Measurements from ENCODE around the gene ITPK1.

The ITPK1 gene

DNA sequence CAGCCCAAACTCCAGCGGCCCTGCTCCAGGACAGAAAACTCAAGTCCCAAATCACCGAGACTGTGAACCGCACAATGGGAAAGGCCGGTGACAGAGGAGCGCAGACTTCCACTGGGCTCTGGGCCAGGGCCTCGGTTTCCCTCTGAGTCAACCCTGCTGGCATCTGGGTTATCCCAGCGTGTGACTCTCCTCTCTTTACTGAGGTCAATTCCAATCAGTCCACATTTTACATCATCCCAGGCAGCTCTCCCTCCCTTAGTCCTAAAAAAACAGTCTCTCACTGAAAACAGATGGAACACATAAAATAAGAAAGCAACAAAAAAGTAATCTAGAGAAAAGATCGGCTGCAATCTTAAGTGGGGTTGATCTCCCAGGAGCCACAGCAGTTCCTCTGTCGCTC, 36.9 kb downstream of the ITPK1 start:
- no peak overlapping the region for H3K27ac ChIP-seq (ENCODE audit: extremely low read depth, low read depth, low read length)
- no peaks in the 10 kb centered on the region for H3K9me3 ChIP-seq (ENCODE audit: control insufficient read depth, insufficient read depth, low read depth, low read length)
- CTCF ChIA-PET = interaction anchor here (1.4 kb wide), 1 partner anchor 35 kb away, joined by 8 read pairs; no protein-coding TSS in a partner anchor
- H3K36me3 ChIP-seq (ENCODE audit: control insufficient read depth in 2 of 2, insufficient read depth in 1 of 2, low read length in 2 of 2) = no peaks in the 10 kb centered on the region
- POLR2A ChIA-PET = no interaction called here
- no peaks in the 10 kb centered on the region for H3K4me1 ChIP-seq (ENCODE audit: control insufficient read depth, insufficient read depth, low read length)
- no peak overlapping the region for H3K4me3 ChIP-seq (ENCODE audit: low read depth, low read length)
- TF ChIP-seq KLF16 (tag by site-specific recombination; IDR thresholded peaks at IDR 0.05) (no peak), ZNF529 (tag by site-specific recombination; IDR thresholded peaks at IDR 0.05; ENCODE audit: insufficient replicate concordance) (no peak), ZNF596 (tag by site-specific recombination; IDR thresholded peaks at IDR 0.05) (no peak), WT1 (tag by site-specific recombination; IDR thresholded peaks at IDR 0.05) (no peak), ZNF302 (tag by site-specific recombination; IDR thresholded peaks at IDR 0.05; ENCODE audit: low read depth) (no peak), ZNF292 (tag by site-specific recombination; IDR thresholded peaks at IDR 0.05; ENCODE audit: borderline replicate concordance, low read depth) (no peak), SALL2 (tag by site-specific recombination; IDR thresholded peaks at IDR 0.05; ENCODE audit: borderline replicate concordance) (no peak), ZSCAN30 (tag by site-specific recombination; IDR thresholded peaks at IDR 0.05) (no peak), ZNF211 (tag by site-specific recombination; IDR thresholded peaks at IDR 0.05; ENCODE audit: low read depth) (no peak), ZNF623 (tag by site-specific recombination; IDR thresholded peaks at IDR 0.05) (no peak)
- TF ChIP-seq, protein P1, sequence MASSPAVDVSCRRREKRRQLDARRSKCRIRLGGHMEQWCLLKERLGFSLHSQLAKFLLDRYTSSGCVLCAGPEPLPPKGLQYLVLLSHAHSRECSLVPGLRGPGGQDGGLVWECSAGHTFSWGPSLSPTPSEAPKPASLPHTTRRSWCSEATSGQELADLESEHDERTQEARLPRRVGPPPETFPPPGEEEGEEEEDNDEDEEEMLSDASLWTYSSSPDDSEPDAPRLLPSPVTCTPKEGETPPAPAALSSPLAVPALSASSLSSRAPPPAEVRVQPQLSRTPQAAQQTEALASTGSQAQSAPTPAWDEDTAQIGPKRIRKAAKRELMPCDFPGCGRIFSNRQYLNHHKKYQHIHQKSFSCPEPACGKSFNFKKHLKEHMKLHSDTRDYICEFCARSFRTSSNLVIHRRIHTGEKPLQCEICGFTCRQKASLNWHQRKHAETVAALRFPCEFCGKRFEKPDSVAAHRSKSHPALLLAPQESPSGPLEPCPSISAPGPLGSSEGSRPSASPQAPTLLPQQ (tag by site-specific recombination; IDR thresholded peaks at IDR 0.05) = no peak

DNA sequence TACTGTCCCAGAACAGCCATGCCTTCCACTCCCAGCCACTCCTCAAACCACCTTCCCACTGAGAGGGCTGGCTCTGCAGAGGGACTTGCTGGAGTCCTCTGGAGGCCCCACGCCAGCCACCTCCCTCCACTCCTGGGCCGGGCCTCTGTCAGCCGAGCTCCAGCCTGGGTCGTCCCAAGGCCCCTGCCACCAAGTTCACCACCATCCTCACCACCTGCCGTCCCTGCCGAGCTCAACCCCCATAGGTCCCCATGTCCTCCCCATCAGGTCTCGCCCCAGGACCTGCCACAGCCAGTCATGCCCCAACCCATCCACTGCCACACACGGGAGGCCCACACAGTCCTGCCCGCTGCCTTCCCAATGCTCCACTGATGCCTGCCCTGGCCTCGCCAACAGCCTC, 39.0 kb downstream of the ITPK1 start:
- TF ChIP-seq ZNF785 (tag by site-specific recombination; IDR thresholded peaks at IDR 0.05) (no peak), GLIS2 (tag by site-specific recombination; IDR thresholded peaks at IDR 0.05) (peak; percentile 60; the same call in 1 of the 2 replicates)
- ChIA-PET CTCF (no interaction called here), POLR2A (no interaction called here)
- no peaks in the 10 kb centered on the region for H3K4me1 ChIP-seq (ENCODE audit: control insufficient read depth, insufficient read depth, low read length)
- H3K36me3 ChIP-seq (ENCODE audit: control insufficient read depth in 2 of 2, insufficient read depth in 1 of 2, low read length in 2 of 2) = no peaks in the 10 kb centered on the region
- no peak overlapping the region for H3K27ac ChIP-seq (ENCODE audit: extremely low read depth, low read depth, low read length)
- H3K9me3 ChIP-seq (ENCODE audit: control insufficient read depth, insufficient read depth, low read depth, low read length) = no peaks in the 10 kb centered on the region
- no peak overlapping the region for H3K4me3 ChIP-seq (ENCODE audit: low read depth, low read length)

DNA sequence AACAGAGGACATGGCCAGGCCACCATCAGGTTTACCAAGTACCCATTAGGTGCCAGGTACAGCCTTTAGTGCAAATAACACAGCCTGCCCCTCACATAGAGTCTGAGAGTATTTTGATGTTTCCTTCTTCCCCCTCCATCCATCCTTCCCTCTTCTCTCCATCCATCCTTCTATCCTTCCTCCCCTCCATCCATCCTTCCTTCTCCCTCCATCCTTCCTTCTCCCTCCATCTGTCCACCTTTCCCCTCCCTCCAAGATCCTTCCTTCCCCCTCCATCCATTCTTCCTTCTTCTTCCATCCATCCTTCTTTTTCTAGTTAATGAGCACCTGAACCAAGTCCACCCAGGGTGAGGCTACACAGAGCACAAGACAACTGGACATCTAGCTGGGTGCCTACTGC, 39.8 kb downstream of the ITPK1 start:
- no peaks in the 10 kb centered on the region for H3K9me3 ChIP-seq (ENCODE audit: control insufficient read depth, insufficient read depth, low read depth, low read length)
- POLR2A ChIA-PET = no interaction called here
- CTCF ChIA-PET = no interaction called here
- H3K36me3 ChIP-seq (ENCODE audit: control insufficient read depth in 2 of 2, insufficient read depth in 1 of 2, low read length in 2 of 2) = no peaks in the 10 kb centered on the region
- H3K4me1 ChIP-seq (ENCODE audit: control insufficient read depth, insufficient read depth, low read length) = no peaks in the 10 kb centered on the region
- H3K4me3 ChIP-seq (ENCODE audit: low read depth, low read length) = no peak overlapping the region
- TF ChIP-seq ZNF169 (tag by site-specific recombination; IDR thresholded peaks at IDR 0.05) (no peak), ZNF416 (tag by site-specific recombination; IDR thresholded peaks at IDR 0.05) (no peak), ZNF366 (tag by site-specific recombination; conservative IDR thresholded peaks at IDR 0.05) (peak; percentile 99)
- H3K27ac ChIP-seq (ENCODE audit: extremely low read depth, low read depth, low read length) = no peak overlapping the region

DNA sequence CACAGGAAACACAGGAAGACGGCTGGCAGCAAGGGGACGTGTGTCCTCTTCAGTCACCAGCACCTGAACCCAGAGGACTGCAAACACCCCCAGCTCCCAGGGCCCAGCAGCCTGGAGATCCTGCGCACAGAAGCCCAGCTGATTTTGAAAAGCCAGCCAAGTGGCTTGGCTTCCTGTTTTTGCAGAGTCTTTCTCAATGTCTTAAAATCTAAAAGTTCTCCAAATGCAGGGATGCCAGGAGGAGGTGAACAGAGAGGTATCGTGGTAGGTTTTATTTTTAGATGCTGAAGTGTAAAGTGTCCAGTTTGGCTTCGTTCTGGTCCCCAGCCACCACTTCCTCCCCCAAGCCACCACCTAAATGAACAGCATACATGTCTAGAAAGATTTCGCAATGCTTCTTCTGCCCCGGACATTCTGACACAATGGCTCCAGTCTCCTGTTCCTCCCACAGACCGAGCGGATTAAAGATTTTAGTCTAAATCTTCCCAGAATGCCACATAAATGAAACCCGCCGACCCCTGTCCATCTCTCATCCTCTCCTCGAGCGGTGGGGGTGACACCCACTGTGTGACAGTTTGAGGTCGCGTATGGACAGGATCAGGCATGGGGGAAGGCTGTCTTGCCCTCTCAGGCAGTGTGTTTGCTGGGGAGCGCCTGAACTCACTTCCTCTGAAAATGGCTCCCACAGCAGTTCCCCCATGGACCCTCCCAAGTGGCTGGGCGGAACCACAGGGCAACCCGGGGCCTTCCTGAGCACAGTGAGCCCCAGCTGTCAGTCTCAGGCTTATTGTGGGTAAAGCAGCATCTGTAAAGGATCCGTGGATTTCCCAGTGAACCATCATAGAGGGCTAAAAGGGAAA, 41.6 kb downstream of the ITPK1 start:
- Histone ChIP-seq H3K4me1 (ENCODE audit: control insufficient read depth, insufficient read depth, low read length) (no peaks in the 10 kb centered on the region), H3K36me3 (ENCODE audit: control insufficient read depth in 2 of 2, insufficient read depth in 1 of 2, low read length in 2 of 2) (no peaks in the 10 kb centered on the region), H3K4me3 (ENCODE audit: low read depth, low read length) (no peak overlapping the region), H3K9me3 (ENCODE audit: control insufficient read depth, insufficient read depth, low read depth, low read length) (no peaks in the 10 kb centered on the region), H3K27ac (ENCODE audit: extremely low read depth, low read depth, low read length) (no peak overlapping the region)
- POLR2A ChIA-PET = no interaction called here
- CTCF ChIA-PET = interaction anchor here (0.6 to 0.8 kb wide), 2 partner anchors 18 to 39 kb away, joined by 3 to 4 read pairs; no protein-coding TSS in a partner anchor
- TF ChIP-seq, protein P2, sequence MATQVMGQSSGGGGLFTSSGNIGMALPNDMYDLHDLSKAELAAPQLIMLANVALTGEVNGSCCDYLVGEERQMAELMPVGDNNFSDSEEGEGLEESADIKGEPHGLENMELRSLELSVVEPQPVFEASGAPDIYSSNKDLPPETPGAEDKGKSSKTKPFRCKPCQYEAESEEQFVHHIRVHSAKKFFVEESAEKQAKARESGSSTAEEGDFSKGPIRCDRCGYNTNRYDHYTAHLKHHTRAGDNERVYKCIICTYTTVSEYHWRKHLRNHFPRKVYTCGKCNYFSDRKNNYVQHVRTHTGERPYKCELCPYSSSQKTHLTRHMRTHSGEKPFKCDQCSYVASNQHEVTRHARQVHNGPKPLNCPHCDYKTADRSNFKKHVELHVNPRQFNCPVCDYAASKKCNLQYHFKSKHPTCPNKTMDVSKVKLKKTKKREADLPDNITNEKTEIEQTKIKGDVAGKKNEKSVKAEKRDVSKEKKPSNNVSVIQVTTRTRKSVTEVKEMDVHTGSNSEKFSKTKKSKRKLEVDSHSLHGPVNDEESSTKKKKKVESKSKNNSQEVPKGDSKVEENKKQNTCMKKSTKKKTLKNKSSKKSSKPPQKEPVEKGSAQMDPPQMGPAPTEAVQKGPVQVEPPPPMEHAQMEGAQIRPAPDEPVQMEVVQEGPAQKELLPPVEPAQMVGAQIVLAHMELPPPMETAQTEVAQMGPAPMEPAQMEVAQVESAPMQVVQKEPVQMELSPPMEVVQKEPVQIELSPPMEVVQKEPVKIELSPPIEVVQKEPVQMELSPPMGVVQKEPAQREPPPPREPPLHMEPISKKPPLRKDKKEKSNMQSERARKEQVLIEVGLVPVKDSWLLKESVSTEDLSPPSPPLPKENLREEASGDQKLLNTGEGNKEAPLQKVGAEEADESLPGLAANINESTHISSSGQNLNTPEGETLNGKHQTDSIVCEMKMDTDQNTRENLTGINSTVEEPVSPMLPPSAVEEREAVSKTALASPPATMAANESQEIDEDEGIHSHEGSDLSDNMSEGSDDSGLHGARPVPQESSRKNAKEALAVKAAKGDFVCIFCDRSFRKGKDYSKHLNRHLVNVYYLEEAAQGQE (tag by site-specific recombination; IDR thresholded peaks at IDR 0.05) = no peak
- TF ChIP-seq OVOL3 (tag by site-specific recombination; IDR thresholded peaks at IDR 0.05) (no peak), ZNF548 (tag by site-specific recombination; IDR thresholded peaks at IDR 0.05) (no peak), ZNF585B (tag by site-specific recombination; IDR thresholded peaks at IDR 0.05) (no peak), ZNF521 (tag by site-specific recombination; IDR thresholded peaks at IDR 0.05) (no peak), SCRT2 (tag by site-specific recombination; IDR thresholded peaks at IDR 0.05) (no peak), ZNF266 (tag by site-specific recombination; IDR thresholded peaks at IDR 0.05; ENCODE audit: low read depth) (no peak)
